Pancreas (tissue), 10 donors: Measurements from ENCODE around the gene TOR2A. TPM values are rescaled to one million over a fixed set of nuclear protein-coding genes. Genes with fewer than 3 reads are reported as not detected.
"Not testable (repeated sequence)": the region's sequence is repeated elsewhere in the genome, so short reads cannot be mapped to it uniquely, and the experiment has no call there.

ENCODE experiments used
- ATAC-seq, 4 donors: fragments of 200-7000 bp; cut with Tn5 transposase; one replicate each; pipeline versions ENCODE4 v1.8.0 to v1.9.1; 2020; ENCODE audit warnings: mild to moderate bottlenecking in 4 of 4, moderate library complexity in 4 of 4
- DNase-seq, 6 donors: peaks; one replicate each; pipeline ENCODE4 v3.0.0-alpha.2; 2020
- FAIRE-seq: peaks from 2 replicates; lab custom pipeline; 2012; peaks lifted over from hg19 to GRCh38; lab: Jason Lieb, UNC
- H3K27ac ChIP-seq, 4 donors: fragments of 200-600 bp; sonication (generic); 1 replicate in 3 of 4; 2 replicates in 1 of 4; pipeline versions ENCODE4 v1.5.0 to v1.8.0; 2020
- H3K27me3 ChIP-seq, 4 donors: fragments of 200-600 bp; one replicate each; pipeline ENCODE4 v1.8.0; 2021
- H3K36me3 ChIP-seq, 3 donors: fragments of 200-600 bp; sonication (generic) in 1 of 3; one replicate each; pipeline versions ENCODE4 v1.5.0 to v1.8.0; 2020 to 2021
- H3K4me1 ChIP-seq, 3 donors: fragments of 200-600 bp; one replicate each; pipeline ENCODE4 v1.8.0; 2021
- H3K4me3 ChIP-seq, 4 donors: fragments of 200-600 bp; sonication (generic) in 2 of 4; one replicate each; pipeline versions ENCODE4 v1.5.0 to v1.8.0; 2020 to 2021
- H3K9me3 ChIP-seq, 4 donors: fragments of 200-600 bp; one replicate each; pipeline ENCODE4 v1.8.0; 2021
- whole genome bisulfite sequencing, 2 donors: extraction: QIAGEN DNeasy Blood & Tissue Kit; methylation state at CpG; one replicate each; pipeline ENCODE4 v1.1.7; 2013; 5-methylcytosine and 5-hydroxymethylcytosine counted together
- intact Hi-C, 3 donors: fragments of 100-400 bp; cut with DNase I; formaldehyde crosslinking; loops; one replicate each; pipeline versions ENCODE4 v1.11.1 to v1.14.2; 2022
- polyA plus RNA-seq, 2 donors: library from polyadenylated mRNA; stranded (reverse); fragments of 200-250 nt; gene quantifications; one replicate each; pipeline ENCODE4 v1.2.3, GENCODE V29; 2013
- total RNA-seq, 6 donors: library from RNA; stranded (reverse); fragmentation: NEBNext Ultra II Directional in 4 of 6; extraction: Animal tissue kit (Norgen Biotek cat#: 25700) in 4 of 6; gene quantifications; one replicate each; pipeline versions ENCODE4 v1.2.1 to v1.2.4, GENCODE V29; 2021 to 2023
- TF ChIP-seq, protein P1 (sequence below), 4 donors: fragments of 200-600 bp; sonication (generic) in 3 of 4; IDR thresholded peaks; one replicate each; pipeline versions ENCODE4 v1.5.0 to v1.8.0; 2021; ENCODE audit warnings: antibody characterized with exemption in 4 of 4
- donor health status: healthy with polysubstance abuse.
- donor health status: DM: no; HTN: no; CAD: no; lungs with moderate emphysema.
- donor health status: DM: no; HTN: no; CAD: no.
- donor health status: control.
- donor health status: control.
- donor health status: Bipolar disorder and iron deficiency.
- donor health status: DM: yes; HTN: yes; CAD: no.
- donor health status: DM: no; HTN: no; CAD: no.
- donor health status: DM: no; HTN: no; CAD: no.
- donor health status: DM: yes; HTN: yes; CAD: no.

TOR2A gene
- 1 to 10 TPM; 4.2 to 9.0 (median 5.8) TPM for total RNA-seq
- polyA plus RNA-seq = 10 to 100 TPM; 10.1 to 17.5 TPM

DNA sequence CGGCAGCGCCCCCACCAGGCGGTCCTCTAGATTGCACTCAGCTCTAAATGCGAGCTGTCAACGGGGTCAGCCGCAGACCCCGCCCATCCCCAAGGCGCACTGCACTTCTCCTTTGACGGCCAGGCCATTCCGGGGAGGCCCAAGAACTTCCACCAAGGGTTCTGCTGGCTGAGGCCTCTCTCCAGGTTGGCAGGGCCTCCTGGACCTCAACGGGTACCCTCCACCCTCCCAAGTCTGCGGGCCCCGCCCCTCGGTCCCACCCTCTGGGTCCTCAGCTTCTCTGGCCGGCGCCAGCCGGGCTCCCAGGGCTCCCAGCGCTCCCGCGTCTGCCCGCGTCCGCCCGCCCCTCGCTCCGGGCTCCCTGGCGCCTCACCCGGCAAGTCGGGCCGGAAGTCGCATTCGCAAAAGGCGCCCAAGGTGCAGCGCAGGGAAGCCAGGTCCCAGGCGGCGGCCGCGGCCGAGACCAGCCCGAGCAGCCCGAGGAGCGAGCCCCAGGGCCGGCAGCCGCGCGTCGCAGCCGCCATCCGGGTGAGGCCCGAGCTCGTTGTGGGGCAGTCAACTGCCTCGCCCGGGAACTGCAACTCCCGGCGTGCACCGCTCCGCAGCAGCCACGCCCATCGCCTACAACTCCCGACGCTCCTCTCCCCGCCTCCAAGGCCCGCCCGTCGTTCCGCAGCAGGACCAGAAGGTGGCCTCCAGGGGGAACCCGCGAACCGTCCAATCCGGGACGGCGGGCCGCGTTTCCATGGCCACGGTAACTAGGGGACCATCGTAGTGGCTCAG, at the start of gene TOR2A:
Gene TOR2A, minus strand, starts transcription at position 548 of the 783 bp plus-strand sequence. Its CDS starts 24 bp downstream, at position 524.
- H3K36me3 ChIP-seq = no peaks in the 10 kb centered on the region
- no peaks in the 10 kb centered on the region for H3K9me3 ChIP-seq
- peaks cover 0 to 6% (median 4%) of the 10 kb centered on the region in 3 donors for H3K4me1 ChIP-seq
- intact Hi-C loops = loop anchor here in 2 of 3 donors (5.0 to 10.0 kb wide), 4 partner anchors 132 to 240 kb away; no protein-coding TSS in a partner anchor
- WGBS, 2 donors = 0 to 1% methylated on average over 72 to 76 of the region's 76 CpGs
- H3K27me3 ChIP-seq = no peaks in the 10 kb centered on the region
- DNase-seq = peak; percentile 95 to 99 (median 98)
- peak; percentile 94 to 97 (median 96) for ATAC-seq
- H3K4me3 ChIP-seq = peak within 1 kb of the TSS; percentile 61 to 94 (median 68)
- H3K27ac ChIP-seq = peak within 1 kb of the TSS; percentile 87 to 94 (median 93)
- no peak for FAIRE-seq
- TF ChIP-seq, protein P1, sequence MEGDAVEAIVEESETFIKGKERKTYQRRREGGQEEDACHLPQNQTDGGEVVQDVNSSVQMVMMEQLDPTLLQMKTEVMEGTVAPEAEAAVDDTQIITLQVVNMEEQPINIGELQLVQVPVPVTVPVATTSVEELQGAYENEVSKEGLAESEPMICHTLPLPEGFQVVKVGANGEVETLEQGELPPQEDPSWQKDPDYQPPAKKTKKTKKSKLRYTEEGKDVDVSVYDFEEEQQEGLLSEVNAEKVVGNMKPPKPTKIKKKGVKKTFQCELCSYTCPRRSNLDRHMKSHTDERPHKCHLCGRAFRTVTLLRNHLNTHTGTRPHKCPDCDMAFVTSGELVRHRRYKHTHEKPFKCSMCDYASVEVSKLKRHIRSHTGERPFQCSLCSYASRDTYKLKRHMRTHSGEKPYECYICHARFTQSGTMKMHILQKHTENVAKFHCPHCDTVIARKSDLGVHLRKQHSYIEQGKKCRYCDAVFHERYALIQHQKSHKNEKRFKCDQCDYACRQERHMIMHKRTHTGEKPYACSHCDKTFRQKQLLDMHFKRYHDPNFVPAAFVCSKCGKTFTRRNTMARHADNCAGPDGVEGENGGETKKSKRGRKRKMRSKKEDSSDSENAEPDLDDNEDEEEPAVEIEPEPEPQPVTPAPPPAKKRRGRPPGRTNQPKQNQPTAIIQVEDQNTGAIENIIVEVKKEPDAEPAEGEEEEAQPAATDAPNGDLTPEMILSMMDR (IDR thresholded peaks at IDR 0.05) = peak; percentile 88 to 90 (median 88)

DNA sequence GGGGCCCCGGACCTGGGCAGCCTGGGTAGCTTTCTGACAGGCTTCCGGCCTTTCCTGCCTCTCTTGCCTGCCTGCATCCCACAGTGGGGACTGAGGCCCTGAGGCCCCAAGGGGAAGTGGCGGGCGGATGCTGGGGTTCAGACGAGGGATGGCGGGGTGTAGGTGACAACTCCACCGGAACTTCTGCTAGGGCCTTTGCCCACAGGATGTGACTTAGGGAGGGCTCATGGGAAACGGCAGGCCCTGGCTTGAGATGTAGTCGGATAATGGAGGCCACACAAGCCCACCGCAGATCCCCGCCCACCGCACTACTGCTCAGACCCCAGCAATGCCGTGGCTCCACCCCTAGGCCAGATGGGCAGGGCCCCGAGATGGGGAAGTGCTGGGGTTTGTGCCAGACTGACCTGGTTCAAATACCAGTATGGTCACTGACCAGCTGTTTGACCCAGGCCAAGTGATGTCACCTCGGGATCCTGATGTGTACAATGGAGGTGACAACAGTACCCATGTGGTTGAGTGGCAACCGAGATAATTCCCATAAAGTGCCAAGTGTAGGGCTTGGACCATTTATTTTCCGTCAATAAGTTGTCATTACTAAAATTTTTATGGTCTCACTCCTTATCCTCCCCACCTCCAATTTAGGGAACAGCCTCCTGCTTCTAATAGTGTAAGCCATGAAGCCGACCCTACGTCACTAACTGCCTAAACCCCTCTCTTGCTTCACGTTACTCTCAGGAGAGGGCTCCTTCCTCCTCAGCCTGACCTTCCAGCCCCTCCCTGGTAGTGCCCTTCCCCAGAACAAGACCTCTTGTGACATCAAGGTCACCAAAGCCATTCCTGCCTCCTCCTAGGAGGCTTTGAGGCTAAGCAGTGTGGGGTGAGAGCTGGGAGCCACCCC, 48.3 kb upstream of the TOR2A start:
- intact Hi-C loops = no loop called here
- peaks cover 0 to 17% (median 10%) of the 10 kb centered on the region in 3 donors for H3K36me3 ChIP-seq
- H3K9me3 ChIP-seq = no peaks in the 10 kb centered on the region
- peaks cover 11 to 16% (median 16%) of the 10 kb centered on the region in 3 donors for H3K4me1 ChIP-seq
- H3K27me3 ChIP-seq = no peaks in the 10 kb centered on the region
- TF ChIP-seq, protein P1 (IDR thresholded peaks at IDR 0.05) = no peak
- peak overlapping the region in 2 of 4 donors; percentile 22 to 52 for H3K27ac ChIP-seq
- WGBS, 2 donors = 75 to 88% methylated on average over 20 of the region's 20 CpGs
- no peak for ATAC-seq
- peak in 2 of 6 donors; percentile 64 to 80 for DNase-seq
- no peak for FAIRE-seq
- no peak overlapping the region for H3K4me3 ChIP-seq

DNA sequence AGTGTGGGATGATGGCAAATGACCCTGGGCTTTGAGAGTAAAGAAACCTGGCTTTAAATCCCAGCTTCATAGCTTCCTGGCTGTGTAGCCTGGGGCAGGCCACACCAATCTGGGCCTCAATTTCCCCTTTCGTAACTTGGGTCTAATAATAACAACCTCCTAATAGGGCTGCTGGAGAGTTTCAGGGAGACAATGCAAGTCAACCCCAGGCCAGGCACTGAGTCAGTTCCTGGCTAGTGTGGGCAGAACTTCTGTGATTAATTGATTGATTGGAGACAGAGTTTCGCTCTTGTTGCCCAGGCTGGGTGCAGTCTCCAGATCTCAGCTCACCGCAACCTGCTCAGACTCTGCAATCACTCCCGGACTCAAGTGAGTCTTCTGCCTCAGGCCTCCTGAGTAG, 46.7 kb upstream of the TOR2A start:
- no peak for FAIRE-seq
- intact Hi-C loops = no loop called here

DNA sequence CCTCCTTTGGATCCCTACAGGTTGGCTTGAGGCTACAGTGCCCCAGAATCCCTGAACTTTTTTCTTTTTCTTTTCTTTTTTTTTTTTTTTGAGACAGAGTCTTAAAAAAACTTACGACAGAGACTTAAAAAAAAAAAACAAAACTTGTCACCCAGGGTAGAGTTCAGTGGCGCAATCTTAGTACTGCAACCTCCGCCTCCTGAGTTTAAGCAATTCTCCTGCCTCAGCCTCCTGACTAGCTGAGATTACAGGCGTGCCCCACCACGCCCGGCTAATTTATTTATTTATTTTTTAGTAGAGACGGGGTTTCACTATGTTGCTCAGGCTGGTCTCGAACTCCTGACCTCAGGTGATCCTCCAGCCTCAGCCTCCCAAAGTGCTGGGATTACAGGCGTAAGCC, 45.8 kb upstream of the TOR2A start:
- H3K4me3 ChIP-seq, DNase-seq, H3K27ac ChIP-seq, H3K9me3 ChIP-seq, ATAC-seq, intact Hi-C loops, H3K27me3 ChIP-seq, FAIRE-seq, H3K4me1 ChIP-seq, H3K36me3 ChIP-seq: not testable (repeated sequence)
- WGBS, 2 donors = 90 to 95% methylated on average over 9 of the region's 9 CpGs

More for the DNA sequence above, 46.7 kb upstream of the TOR2A start:
- H3K4me3 ChIP-seq = no peak overlapping the region
- WGBS, 2 donors = 89 to 94% methylated on average over 4 of the region's 4 CpGs
- DNase-seq (no peak), ATAC-seq (no peak)
- H3K27ac ChIP-seq = no peak overlapping the region
- no peaks in the 10 kb centered on the region for H3K9me3 ChIP-seq
- peaks cover 0 to under 1% (median under 1%) of the 10 kb centered on the region in 3 donors for H3K4me1 ChIP-seq
- peaks cover 0 to 1% (median 0%) of the 10 kb centered on the region in 3 donors for H3K36me3 ChIP-seq
- H3K27me3 ChIP-seq = no peaks in the 10 kb centered on the region
- TF ChIP-seq, protein P1 (IDR thresholded peaks at IDR 0.05) = no peak
